Hematopoietic multipotent progenitor cell (in vitro differentiated cells): ENCODE measurements around the gene CRIP2. TPM values are rescaled to one million over a fixed set of nuclear protein-coding genes. Genes with fewer than 3 reads are reported as not detected.

Source experiments
- DNase-seq, 3 donors: peaks; one replicate each; pipeline ENCODE4 v3.0.0-alpha.2; 2011 to 2015; ENCODE audit warnings: low read depth in 2 of 3, low spot score in 2 of 3
- total RNA-seq: library from RNA; depleted of rRNA; stranded (reverse); fragments of >200 nt; gene quantifications from one replicate; pipeline ENCODE4 v1.2.3, GENCODE V29; 2012

Gene CRIP2
- total RNA-seq, 1 donor = 43.9 TPM

GRCh38 chr14:105475269-105476096 is 862 bp downstream of the CRIP2 start:
- DNase-seq = no peak

- no peak for DNase-seq
Measured at GRCh38 chr14:105476097-105476830, 1.6 kb downstream of the CRIP2 start.

- no peak for DNase-seq
Measured at GRCh38 chr14:105476831-105477659, 2.4 kb downstream of the CRIP2 start.

- DNase-seq = peak in 2 of 3 donors; percentile 49 to 56
Measured at GRCh38 chr14:105477660-105478397, 3.2 kb downstream of the CRIP2 start.

- DNase-seq = no peak
Measured at GRCh38 chr14:105478398-105479251, 4.0 kb downstream of the CRIP2 start.

GRCh38 chr14:105479431-105480158 is 5.0 kb downstream of the CRIP2 start:
- DNase-seq = no peak

GRCh38 chr14:105480199-105480746 is 5.7 kb downstream of the CRIP2 start:
- DNase-seq = no peak

GRCh38 chr14:105480807-105481801 is 6.5 kb downstream of the CRIP2 start:
- peak; percentile 88 to 91 (median 90) for DNase-seq

- DNase-seq = peak; percentile 94 to 99 (median 98)
Measured at GRCh38 chr14:105481886-105482457, 7.4 kb downstream of the CRIP2 start.

GRCh38 chr14:105482486-105483110 is 8.0 kb downstream of the CRIP2 start:
- DNase-seq = no peak

GRCh38 chr14:105483300-105484068 is 8.9 kb downstream of the CRIP2 start:
- no peak for DNase-seq

- DNase-seq = no peak
Measured at GRCh38 chr14:105484069-105484996, 9.7 kb downstream of the CRIP2 start.

GRCh38 chr14:105484997-105485393 is 10.4 kb downstream of the CRIP2 start:
- no peak for DNase-seq

GRCh38 chr14:105485739-105486162 is 11.1 kb downstream of the CRIP2 start:
- DNase-seq = peak in 2 of 3 donors; percentile 84 to 86
